ENCODE results near the gene CFDP1. TPM values are rescaled to one million over a fixed set of nuclear protein-coding genes. Genes with fewer than 3 reads are reported as not detected.
A peak's percentile ranks its signal among the peaks of the same experiment; 100 is the strongest.

CFDP1 gene
- total and polyA plus RNA-seq, 2 of the 13 experiments (the other 11 are each of a cell fraction or from before 2014, with no cell fraction given) = 78.6 to 153 TPM

DNA sequence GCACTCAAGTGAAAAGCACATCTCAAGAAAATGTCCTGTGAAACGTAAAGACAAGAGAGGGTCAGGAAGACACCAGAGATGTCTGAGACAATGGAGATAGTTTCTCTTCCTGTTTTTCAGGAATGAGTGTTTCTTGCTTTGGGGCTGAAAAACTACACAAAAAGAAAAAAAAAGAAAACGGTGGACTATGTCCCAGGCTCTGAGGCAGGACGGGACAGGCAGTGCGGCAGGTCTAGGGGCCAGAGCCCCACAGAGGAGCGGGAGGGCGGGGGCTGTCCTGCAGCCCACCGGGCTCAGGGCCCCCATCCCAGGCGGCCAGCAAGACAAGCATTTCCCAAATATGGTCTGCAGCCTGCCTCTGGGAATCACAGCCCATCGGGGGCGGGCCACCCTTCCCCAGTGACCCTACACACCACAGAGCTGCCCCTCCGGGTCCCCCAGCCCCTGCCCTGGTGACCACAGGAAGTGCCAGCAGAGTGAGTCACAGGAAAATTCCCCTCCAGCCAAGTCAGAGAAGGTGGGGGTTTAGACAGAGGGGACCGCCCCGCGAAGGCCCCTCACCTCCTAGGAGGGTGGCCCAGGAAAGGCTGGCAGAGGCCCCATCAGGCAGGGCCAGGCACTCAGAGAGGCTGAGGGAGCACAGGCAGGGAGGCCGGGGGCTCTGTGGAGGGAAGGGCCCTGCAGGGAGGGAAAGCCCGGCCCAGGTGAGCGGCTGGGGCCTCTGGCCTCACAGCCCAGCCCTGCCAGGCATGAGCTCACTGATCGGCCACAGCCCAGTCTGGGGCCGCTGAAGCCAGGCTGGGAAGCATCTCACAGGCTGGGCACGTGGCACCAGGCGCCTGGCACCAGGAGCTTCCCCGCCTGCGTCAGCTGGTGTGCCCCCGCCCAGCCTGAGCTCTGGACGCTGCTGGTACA, 188.2 kb downstream of the CFDP1 start (continued):
- TF ChIP-seq, protein P1, sequence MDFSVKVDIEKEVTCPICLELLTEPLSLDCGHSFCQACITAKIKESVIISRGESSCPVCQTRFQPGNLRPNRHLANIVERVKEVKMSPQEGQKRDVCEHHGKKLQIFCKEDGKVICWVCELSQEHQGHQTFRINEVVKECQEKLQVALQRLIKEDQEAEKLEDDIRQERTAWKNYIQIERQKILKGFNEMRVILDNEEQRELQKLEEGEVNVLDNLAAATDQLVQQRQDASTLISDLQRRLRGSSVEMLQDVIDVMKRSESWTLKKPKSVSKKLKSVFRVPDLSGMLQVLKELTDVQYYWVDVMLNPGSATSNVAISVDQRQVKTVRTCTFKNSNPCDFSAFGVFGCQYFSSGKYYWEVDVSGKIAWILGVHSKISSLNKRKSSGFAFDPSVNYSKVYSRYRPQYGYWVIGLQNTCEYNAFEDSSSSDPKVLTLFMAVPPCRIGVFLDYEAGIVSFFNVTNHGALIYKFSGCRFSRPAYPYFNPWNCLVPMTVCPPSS (IDR thresholded peaks at IDR 0.05) = no peak
- TF ChIP-seq, protein P2, sequence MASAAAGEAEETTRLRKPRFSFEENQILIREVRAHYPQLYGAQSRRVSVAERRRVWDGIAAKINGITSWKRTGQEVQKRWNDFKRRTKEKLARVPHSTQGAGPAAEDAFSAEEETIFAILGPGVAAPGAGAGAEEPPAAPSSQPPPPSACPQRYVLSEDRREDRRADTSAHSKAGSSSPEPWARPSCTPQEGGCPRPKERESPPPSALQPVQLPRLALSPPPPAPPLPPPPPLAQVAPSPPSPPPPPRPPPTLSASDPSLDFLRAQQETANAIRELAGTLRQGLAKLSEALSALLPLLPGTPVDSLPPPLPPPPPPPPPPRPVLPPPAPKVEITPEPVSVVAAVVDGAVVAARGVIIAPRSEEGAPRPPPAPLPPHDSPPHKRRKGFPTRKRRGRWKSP (CRISPR knock-in tag; IDR thresholded peaks at IDR 0.05) = peak; percentile 42; the same call in 1 of the 2 replicates
- TF ChIP-seq SIN3B (IDR thresholded peaks at IDR 0.05; ENCODE audit: low read length) (no peak), TP53 (CRISPR knock-in tag; conservative IDR thresholded peaks at IDR 0.05) (peak; percentile 87; the same call in 1 of the 2 replicates), WIZ (CRISPR knock-in tag; IDR thresholded peaks at IDR 0.05) (no peak), ZNF296 (CRISPR knock-in tag; conservative IDR thresholded peaks at IDR 0.05) (peak; percentile 83; the same call in 1 of the 2 replicates), RORA (CRISPR knock-in tag; IDR thresholded peaks at IDR 0.05) (no peak), FIP1L1 (IDR thresholded peaks at IDR 0.05; ENCODE audit: borderline replicate concordance, insufficient read depth, low read depth, low read length) (peak; percentile 91; the same call in 1 of the 2 replicates), TOE1 (CRISPR knock-in tag; IDR thresholded peaks at IDR 0.05) (no peak), SALL1 (CRISPR knock-in tag; IDR thresholded peaks at IDR 0.05) (peak; percentile 97), HOXA5 (CRISPR knock-in tag; IDR thresholded peaks at IDR 0.05) (peak; percentile 85), SRF (IDR thresholded peaks at IDR 0.05; ENCODE audit: low read depth, low read length) (peak; percentile 98), CAMTA2 (CRISPR knock-in tag; IDR thresholded peaks at IDR 0.05; ENCODE audit: borderline replicate concordance) (peak; percentile 91; the same call in 1 of the 2 replicates), ZNF83 (CRISPR knock-in tag; IDR thresholded peaks at IDR 0.05; ENCODE audit: borderline replicate concordance) (0 out of 2 replicates have a peak, but pooled peaks have one; percentile 35), SSRP1 (CRISPR knock-in tag; IDR thresholded peaks at IDR 0.05) (no peak)
- TF ChIP-seq, protein P3, sequence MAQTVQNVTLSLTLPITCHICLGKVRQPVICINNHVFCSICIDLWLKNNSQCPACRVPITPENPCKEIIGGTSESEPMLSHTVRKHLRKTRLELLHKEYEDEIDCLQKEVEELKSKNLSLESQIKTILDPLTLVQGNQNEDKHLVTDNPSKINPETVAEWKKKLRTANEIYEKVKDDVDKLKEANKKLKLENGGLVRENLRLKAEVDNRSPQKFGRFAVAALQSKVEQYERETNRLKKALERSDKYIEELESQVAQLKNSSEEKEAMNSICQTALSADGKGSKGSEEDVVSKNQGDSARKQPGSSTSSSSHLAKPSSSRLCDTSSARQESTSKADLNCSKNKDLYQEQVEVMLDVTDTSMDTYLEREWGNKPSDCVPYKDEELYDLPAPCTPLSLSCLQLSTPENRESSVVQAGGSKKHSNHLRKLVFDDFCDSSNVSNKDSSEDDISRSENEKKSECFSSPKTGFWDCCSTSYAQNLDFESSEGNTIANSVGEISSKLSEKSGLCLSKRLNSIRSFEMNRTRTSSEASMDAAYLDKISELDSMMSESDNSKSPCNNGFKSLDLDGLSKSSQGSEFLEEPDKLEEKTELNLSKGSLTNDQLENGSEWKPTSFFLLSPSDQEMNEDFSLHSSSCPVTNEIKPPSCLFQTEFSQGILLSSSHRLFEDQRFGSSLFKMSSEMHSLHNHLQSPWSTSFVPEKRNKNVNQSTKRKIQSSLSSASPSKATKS (CRISPR knock-in tag; IDR thresholded peaks at IDR 0.05) = 0 out of 2 replicates have a peak, but pooled peaks have one; percentile 86
- TF ChIP-seq, protein P4, sequence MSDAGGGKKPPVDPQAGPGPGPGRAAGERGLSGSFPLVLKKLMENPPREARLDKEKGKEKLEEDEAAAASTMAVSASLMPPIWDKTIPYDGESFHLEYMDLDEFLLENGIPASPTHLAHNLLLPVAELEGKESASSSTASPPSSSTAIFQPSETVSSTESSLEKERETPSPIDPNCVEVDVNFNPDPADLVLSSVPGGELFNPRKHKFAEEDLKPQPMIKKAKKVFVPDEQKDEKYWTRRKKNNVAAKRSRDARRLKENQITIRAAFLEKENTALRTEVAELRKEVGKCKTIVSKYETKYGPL (CRISPR knock-in tag; IDR thresholded peaks at IDR 0.05) = no peak; the same call in 1 of the 2 replicates
- TF ChIP-seq, protein P5, sequence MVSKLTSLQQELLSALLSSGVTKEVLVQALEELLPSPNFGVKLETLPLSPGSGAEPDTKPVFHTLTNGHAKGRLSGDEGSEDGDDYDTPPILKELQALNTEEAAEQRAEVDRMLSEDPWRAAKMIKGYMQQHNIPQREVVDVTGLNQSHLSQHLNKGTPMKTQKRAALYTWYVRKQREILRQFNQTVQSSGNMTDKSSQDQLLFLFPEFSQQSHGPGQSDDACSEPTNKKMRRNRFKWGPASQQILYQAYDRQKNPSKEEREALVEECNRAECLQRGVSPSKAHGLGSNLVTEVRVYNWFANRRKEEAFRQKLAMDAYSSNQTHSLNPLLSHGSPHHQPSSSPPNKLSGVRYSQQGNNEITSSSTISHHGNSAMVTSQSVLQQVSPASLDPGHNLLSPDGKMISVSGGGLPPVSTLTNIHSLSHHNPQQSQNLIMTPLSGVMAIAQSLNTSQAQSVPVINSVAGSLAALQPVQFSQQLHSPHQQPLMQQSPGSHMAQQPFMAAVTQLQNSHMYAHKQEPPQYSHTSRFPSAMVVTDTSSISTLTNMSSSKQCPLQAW (CRISPR knock-in tag; IDR thresholded peaks at IDR 0.05) = peak; percentile 98
- TF ChIP-seq, protein P6, sequence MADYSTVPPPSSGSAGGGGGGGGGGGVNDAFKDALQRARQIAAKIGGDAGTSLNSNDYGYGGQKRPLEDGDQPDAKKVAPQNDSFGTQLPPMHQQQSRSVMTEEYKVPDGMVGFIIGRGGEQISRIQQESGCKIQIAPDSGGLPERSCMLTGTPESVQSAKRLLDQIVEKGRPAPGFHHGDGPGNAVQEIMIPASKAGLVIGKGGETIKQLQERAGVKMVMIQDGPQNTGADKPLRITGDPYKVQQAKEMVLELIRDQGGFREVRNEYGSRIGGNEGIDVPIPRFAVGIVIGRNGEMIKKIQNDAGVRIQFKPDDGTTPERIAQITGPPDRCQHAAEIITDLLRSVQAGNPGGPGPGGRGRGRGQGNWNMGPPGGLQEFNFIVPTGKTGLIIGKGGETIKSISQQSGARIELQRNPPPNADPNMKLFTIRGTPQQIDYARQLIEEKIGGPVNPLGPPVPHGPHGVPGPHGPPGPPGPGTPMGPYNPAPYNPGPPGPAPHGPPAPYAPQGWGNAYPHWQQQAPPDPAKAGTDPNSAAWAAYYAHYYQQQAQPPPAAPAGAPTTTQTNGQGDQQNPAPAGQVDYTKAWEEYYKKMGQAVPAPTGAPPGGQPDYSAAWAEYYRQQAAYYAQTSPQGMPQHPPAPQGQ (CRISPR knock-in tag; IDR thresholded peaks at IDR 0.05; ENCODE audit: borderline replicate concordance) = no peak; the same call in 1 of the 2 replicates

Measured in HepG2 (cell line).